Measurements from ENCODE around the gene FOXP1. TPM values are rescaled to one million over a fixed set of nuclear protein-coding genes. Genes with fewer than 3 reads are reported as not detected.

The FOXP1 gene
- total RNA-seq, 1 donor from 2014 or later = 107 TPM

GRCh38 chr3:71244826-71245488 lies 338.6 kb downstream of the FOXP1 start:
- Histone ChIP-seq H3K4me3 (ENCODE audit: insufficient read depth, low read depth, low read length) (peak overlapping the region; percentile 35), H3K4me2 (ENCODE audit: low read length) (peak overlapping the region; percentile 78), H3K27me3 (ENCODE audit: insufficient read depth, low read length) (no peaks in the 10 kb centered on the region), H3K4me1 (ENCODE audit: insufficient read depth, low read length) (peaks cover 55% of the 10 kb centered on the region), H3K9ac (ENCODE audit: low read length) (peak overlapping the region; percentile 77), H2AFZ (ENCODE audit: low read depth, low read length) (no peak overlapping the region), H3K9me3 (ENCODE audit: insufficient read depth, low read depth, low read length) (no peaks in the 10 kb centered on the region), H3K79me2 (ENCODE audit: insufficient read depth, low read length) (peaks cover 71% of the 10 kb centered on the region), H4K20me1 (ENCODE audit: insufficient read depth, low read length) (no peaks in the 10 kb centered on the region), H3K27ac (ENCODE audit: low read depth, low read length) (peak overlapping the region; percentile 78), H3K36me3 (ENCODE audit: insufficient read depth, low read length) (no peaks in the 10 kb centered on the region)
- peaks cover 3% of the 10 kb centered on the region for H3K9me3 Mint-ChIP-seq (ENCODE audit: unreplicated experiment)
- H3K4me3 Mint-ChIP-seq (ENCODE audit: unreplicated experiment) = peak overlapping the region; percentile 68
- H3K27me3 Mint-ChIP-seq (ENCODE audit: low read depth, unreplicated experiment) = no peaks in the 10 kb centered on the region
- peaks cover 59% of the 10 kb centered on the region for H3K4me1 Mint-ChIP-seq (ENCODE audit: low read depth, unreplicated experiment)
- FAIRE-seq = peak; percentile 45
- peaks cover 3% of the 10 kb centered on the region for H3K36me3 Mint-ChIP-seq (ENCODE audit: low read depth, unreplicated experiment)
- DNase-seq (ENCODE audit: low read depth) = no peak
- H3K27ac Mint-ChIP-seq (ENCODE audit: unreplicated experiment) = peak overlapping the region; percentile 64
- TF ChIP-seq CTCF (IDR thresholded peaks at IDR 0.05; ENCODE audit: insufficient read depth, low read depth, low read length) = no peak
- TF ChIP-seq EZH2 (IDR thresholded peaks at IDR 0.05; ENCODE audit: insufficient read depth, low read length) = no peak

GRCh38 chr3:71244153-71244825 lies 339.2 kb downstream of the FOXP1 start:
- Mint-ChIP-seq H3K4me1 (ENCODE audit: low read depth, unreplicated experiment) (peaks cover 60% of the 10 kb centered on the region), H3K9me3 (ENCODE audit: unreplicated experiment) (peaks cover 3% of the 10 kb centered on the region), H3K36me3 (ENCODE audit: low read depth, unreplicated experiment) (peaks cover 3% of the 10 kb centered on the region), H3K27me3 (ENCODE audit: low read depth, unreplicated experiment) (no peaks in the 10 kb centered on the region), H3K27ac (ENCODE audit: unreplicated experiment) (peak overlapping the region; percentile 64), H3K4me3 (ENCODE audit: unreplicated experiment) (peak overlapping the region; percentile 68)
- Histone ChIP-seq H3K9ac (ENCODE audit: low read length) (peak overlapping the region; percentile 77), H3K36me3 (ENCODE audit: insufficient read depth, low read length) (no peaks in the 10 kb centered on the region), H3K27ac (ENCODE audit: low read depth, low read length) (peak overlapping the region; percentile 78), H3K4me2 (ENCODE audit: low read length) (peak overlapping the region; percentile 78), H4K20me1 (ENCODE audit: insufficient read depth, low read length) (no peaks in the 10 kb centered on the region), H3K9me3 (ENCODE audit: insufficient read depth, low read depth, low read length) (no peaks in the 10 kb centered on the region), H3K27me3 (ENCODE audit: insufficient read depth, low read length) (no peaks in the 10 kb centered on the region), H3K4me1 (ENCODE audit: insufficient read depth, low read length) (peaks cover 48% of the 10 kb centered on the region), H3K4me3 (ENCODE audit: insufficient read depth, low read depth, low read length) (peak overlapping the region; percentile 35), H2AFZ (ENCODE audit: low read depth, low read length) (no peak overlapping the region), H3K79me2 (ENCODE audit: insufficient read depth, low read length) (peaks cover 70% of the 10 kb centered on the region)
- DNase-seq (ENCODE audit: low read depth) = no peak
- no peak for FAIRE-seq
- TF ChIP-seq CTCF (IDR thresholded peaks at IDR 0.05; ENCODE audit: insufficient read depth, low read depth, low read length) = no peak
- TF ChIP-seq EZH2 (IDR thresholded peaks at IDR 0.05; ENCODE audit: insufficient read depth, low read length) = no peak

- TF ChIP-seq EZH2 (IDR thresholded peaks at IDR 0.05; ENCODE audit: insufficient read depth, low read length) (no peak), CTCF (IDR thresholded peaks at IDR 0.05; ENCODE audit: insufficient read depth, low read depth, low read length) (no peak)
- H3K9me3 Mint-ChIP-seq (ENCODE audit: unreplicated experiment) = peaks cover 3% of the 10 kb centered on the region
Observed at GRCh38 chr3:71243229-71243628, 340.3 kb downstream of the FOXP1 start.

More at GRCh38 chr3:71243229-71243628, 340.3 kb downstream of the FOXP1 start:
- Histone ChIP-seq H3K4me3 (ENCODE audit: insufficient read depth, low read depth, low read length) (no peak overlapping the region), H3K4me1 (ENCODE audit: insufficient read depth, low read length) (peaks cover 39% of the 10 kb centered on the region), H3K9ac (ENCODE audit: low read length) (peak overlapping the region; percentile 77), H3K79me2 (ENCODE audit: insufficient read depth, low read length) (peaks cover 76% of the 10 kb centered on the region), H3K27me3 (ENCODE audit: insufficient read depth, low read length) (no peaks in the 10 kb centered on the region), H3K4me2 (ENCODE audit: low read length) (peak overlapping the region; percentile 78), H3K36me3 (ENCODE audit: insufficient read depth, low read length) (no peaks in the 10 kb centered on the region), H3K9me3 (ENCODE audit: insufficient read depth, low read depth, low read length) (no peaks in the 10 kb centered on the region), H4K20me1 (ENCODE audit: insufficient read depth, low read length) (peaks cover 6% of the 10 kb centered on the region), H3K27ac (ENCODE audit: low read depth, low read length) (no peak overlapping the region), H2AFZ (ENCODE audit: low read depth, low read length) (no peak overlapping the region)
- DNase-seq (ENCODE audit: low read depth) (no peak), FAIRE-seq (peak; percentile 32)
- Mint-ChIP-seq H3K27ac (ENCODE audit: unreplicated experiment) (no peak overlapping the region), H3K36me3 (ENCODE audit: low read depth, unreplicated experiment) (peaks cover 3% of the 10 kb centered on the region), H3K4me3 (ENCODE audit: unreplicated experiment) (no peak overlapping the region), H3K4me1 (ENCODE audit: low read depth, unreplicated experiment) (peaks cover 63% of the 10 kb centered on the region), H3K27me3 (ENCODE audit: low read depth, unreplicated experiment) (no peaks in the 10 kb centered on the region)

Measured in astrocyte (in vitro differentiated cells and primary cell).